Measurements from ENCODE around the gene SLC37A3. TPM values are rescaled to one million over a fixed set of nuclear protein-coding genes. Genes with fewer than 3 reads are reported as not detected.
A peak's percentile ranks its signal among the peaks of the same experiment; 100 is the strongest.

Gene SLC37A3
- total RNA-seq, 1 donor from 2014 or later: 72.7 TPM

DNA sequence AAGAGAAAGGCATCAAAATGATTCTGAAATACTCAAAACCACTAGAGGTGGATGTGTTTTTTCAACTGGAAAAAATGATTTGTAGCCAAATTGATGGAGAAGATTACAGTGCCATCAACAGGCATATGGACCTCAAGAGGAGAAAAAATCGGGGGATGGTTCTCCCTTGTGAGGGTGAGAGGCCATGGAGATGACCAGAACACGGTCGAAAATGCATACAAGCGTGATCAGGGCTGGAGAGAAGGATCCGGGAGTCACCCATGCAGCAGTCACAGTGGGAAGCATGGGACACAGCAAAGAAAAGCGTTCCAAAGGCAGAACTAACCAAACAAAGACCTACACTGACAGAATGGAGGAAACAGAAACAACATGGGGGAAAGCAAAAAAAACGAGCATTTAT lies 80.3 kb downstream of the SLC37A3 start:
- TF ChIP-seq, protein P1, sequence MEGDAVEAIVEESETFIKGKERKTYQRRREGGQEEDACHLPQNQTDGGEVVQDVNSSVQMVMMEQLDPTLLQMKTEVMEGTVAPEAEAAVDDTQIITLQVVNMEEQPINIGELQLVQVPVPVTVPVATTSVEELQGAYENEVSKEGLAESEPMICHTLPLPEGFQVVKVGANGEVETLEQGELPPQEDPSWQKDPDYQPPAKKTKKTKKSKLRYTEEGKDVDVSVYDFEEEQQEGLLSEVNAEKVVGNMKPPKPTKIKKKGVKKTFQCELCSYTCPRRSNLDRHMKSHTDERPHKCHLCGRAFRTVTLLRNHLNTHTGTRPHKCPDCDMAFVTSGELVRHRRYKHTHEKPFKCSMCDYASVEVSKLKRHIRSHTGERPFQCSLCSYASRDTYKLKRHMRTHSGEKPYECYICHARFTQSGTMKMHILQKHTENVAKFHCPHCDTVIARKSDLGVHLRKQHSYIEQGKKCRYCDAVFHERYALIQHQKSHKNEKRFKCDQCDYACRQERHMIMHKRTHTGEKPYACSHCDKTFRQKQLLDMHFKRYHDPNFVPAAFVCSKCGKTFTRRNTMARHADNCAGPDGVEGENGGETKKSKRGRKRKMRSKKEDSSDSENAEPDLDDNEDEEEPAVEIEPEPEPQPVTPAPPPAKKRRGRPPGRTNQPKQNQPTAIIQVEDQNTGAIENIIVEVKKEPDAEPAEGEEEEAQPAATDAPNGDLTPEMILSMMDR (IDR thresholded peaks at IDR 0.05): no peak
- no peak for DNase-seq (ENCODE audit: extremely low spot score, unreplicated experiment)
- H3K27ac Mint-ChIP-seq (ENCODE audit: unreplicated experiment): no peak overlapping the region
- peaks cover 6% of the 10 kb centered on the region for H3K9me3 Mint-ChIP-seq (ENCODE audit: unreplicated experiment)
- no peak overlapping the region for H3K4me3 Mint-ChIP-seq (ENCODE audit: unreplicated experiment)
- no peaks in the 10 kb centered on the region for H3K27me3 Mint-ChIP-seq (ENCODE audit: unreplicated experiment)
- H3K36me3 Mint-ChIP-seq (ENCODE audit: unreplicated experiment): no peaks in the 10 kb centered on the region
- peaks cover 18% of the 10 kb centered on the region for H3K4me1 Mint-ChIP-seq (ENCODE audit: unreplicated experiment)

DNA sequence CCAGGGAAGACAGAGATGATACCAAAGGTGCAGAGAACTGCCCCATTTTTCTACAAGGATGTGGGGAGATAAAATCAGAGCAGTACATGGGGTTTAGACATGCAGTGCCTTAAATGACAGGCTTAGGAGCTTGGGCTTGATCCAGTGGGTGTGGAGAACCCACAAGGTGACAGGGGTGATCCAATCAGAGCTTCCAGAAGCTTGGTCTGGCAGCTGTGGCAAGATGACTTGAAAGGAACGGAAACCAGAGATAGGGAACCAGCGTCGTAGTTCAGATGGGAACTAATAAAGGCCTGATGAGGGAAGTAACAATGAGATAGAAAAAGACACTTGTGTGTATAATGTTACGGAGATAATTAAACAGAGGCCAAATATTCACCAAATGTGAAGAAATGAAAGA lies 80.7 kb downstream of the SLC37A3 start:
- H3K27me3 Mint-ChIP-seq (ENCODE audit: unreplicated experiment): no peaks in the 10 kb centered on the region
- H3K36me3 Mint-ChIP-seq (ENCODE audit: unreplicated experiment): peaks cover 2% of the 10 kb centered on the region

DNA sequence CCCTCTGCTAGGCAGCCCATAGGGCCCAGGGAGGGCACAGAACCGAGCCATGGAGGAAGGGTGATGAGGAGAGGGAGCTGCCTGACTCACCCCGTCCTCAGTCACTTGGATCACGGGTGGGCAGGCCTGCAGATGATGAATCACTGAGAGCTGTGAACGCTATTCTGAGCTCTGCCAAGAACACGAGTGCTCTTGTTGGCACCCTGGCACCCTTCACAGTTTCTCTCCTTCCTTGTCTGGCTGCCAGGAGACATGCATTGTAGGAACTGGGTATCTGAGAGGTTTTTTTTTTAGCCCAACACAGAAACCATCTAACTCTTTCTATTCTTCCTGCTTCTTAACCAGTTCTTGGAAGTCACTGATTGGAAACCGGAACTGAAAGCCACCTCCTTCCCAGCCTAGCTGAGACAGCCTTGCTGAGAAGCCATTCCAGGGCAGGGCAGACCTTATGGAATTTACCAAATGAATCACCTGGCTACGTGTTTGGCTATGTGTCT lies 82.1 kb downstream of the SLC37A3 start:
- TF ChIP-seq, protein P1 (IDR thresholded peaks at IDR 0.05): no peak
- Mint-ChIP-seq H3K27ac (ENCODE audit: unreplicated experiment) (peak overlapping the region; percentile 24), H3K36me3 (ENCODE audit: unreplicated experiment) (peaks cover 9% of the 10 kb centered on the region), H3K4me3 (ENCODE audit: unreplicated experiment) (peak overlapping the region; percentile 19), H3K9me3 (ENCODE audit: unreplicated experiment) (peaks cover 20% of the 10 kb centered on the region), H3K27me3 (ENCODE audit: unreplicated experiment) (no peaks in the 10 kb centered on the region), H3K4me1 (ENCODE audit: unreplicated experiment) (peaks cover 18% of the 10 kb centered on the region)
- DNase-seq (ENCODE audit: extremely low spot score, unreplicated experiment): no peak

More for the DNA sequence above, 80.7 kb downstream of the SLC37A3 start:
- H3K9me3 Mint-ChIP-seq (ENCODE audit: unreplicated experiment): peaks cover 10% of the 10 kb centered on the region
- DNase-seq (ENCODE audit: extremely low spot score, unreplicated experiment): no peak
- no peak overlapping the region for H3K4me3 Mint-ChIP-seq (ENCODE audit: unreplicated experiment)
- peaks cover 18% of the 10 kb centered on the region for H3K4me1 Mint-ChIP-seq (ENCODE audit: unreplicated experiment)
- H3K27ac Mint-ChIP-seq (ENCODE audit: unreplicated experiment): no peak overlapping the region
- TF ChIP-seq, protein P1 (IDR thresholded peaks at IDR 0.05): no peak

DNA sequence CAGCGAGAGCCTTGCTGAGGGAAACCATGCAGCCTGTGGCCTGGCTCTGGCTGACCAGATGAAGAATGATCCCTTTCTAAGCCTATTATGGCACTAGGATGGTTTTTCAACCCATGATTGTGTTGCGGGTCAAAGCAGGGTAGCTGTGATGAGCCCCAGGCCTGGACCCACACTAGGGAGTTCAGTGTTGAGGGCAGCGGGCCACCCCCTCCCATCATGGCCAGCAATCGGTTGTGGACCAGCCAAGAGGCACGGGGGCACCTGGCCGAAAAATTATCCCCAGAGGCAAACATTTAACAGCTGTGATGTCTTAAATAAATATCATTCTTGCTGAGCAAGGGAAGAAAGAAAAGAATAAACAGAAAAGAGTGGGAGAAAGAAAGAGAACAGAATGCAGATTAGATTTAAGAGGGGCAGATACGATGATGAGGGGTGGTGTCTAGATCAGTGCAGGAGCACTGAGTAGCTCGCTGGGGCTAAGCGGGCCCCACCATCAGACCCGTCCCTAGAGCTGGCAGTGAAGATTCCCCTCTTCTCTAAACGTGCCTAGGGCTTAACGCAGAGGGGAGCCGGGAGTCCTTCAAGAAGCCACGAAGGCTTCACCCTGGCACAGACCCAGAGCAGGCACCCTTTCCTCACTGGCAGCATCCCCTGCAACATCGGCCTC lies 82.7 kb downstream of the SLC37A3 start:
- Mint-ChIP-seq H3K27me3 (ENCODE audit: unreplicated experiment) (no peaks in the 10 kb centered on the region), H3K36me3 (ENCODE audit: unreplicated experiment) (peaks cover 9% of the 10 kb centered on the region), H3K4me3 (ENCODE audit: unreplicated experiment) (no peak overlapping the region), H3K9me3 (ENCODE audit: unreplicated experiment) (peaks cover 20% of the 10 kb centered on the region), H3K4me1 (ENCODE audit: unreplicated experiment) (peaks cover 20% of the 10 kb centered on the region), H3K27ac (ENCODE audit: unreplicated experiment) (peak overlapping the region; percentile 24)
- TF ChIP-seq, protein P1 (IDR thresholded peaks at IDR 0.05): no peak
- DNase-seq (ENCODE audit: extremely low spot score, unreplicated experiment): no peak

DNA sequence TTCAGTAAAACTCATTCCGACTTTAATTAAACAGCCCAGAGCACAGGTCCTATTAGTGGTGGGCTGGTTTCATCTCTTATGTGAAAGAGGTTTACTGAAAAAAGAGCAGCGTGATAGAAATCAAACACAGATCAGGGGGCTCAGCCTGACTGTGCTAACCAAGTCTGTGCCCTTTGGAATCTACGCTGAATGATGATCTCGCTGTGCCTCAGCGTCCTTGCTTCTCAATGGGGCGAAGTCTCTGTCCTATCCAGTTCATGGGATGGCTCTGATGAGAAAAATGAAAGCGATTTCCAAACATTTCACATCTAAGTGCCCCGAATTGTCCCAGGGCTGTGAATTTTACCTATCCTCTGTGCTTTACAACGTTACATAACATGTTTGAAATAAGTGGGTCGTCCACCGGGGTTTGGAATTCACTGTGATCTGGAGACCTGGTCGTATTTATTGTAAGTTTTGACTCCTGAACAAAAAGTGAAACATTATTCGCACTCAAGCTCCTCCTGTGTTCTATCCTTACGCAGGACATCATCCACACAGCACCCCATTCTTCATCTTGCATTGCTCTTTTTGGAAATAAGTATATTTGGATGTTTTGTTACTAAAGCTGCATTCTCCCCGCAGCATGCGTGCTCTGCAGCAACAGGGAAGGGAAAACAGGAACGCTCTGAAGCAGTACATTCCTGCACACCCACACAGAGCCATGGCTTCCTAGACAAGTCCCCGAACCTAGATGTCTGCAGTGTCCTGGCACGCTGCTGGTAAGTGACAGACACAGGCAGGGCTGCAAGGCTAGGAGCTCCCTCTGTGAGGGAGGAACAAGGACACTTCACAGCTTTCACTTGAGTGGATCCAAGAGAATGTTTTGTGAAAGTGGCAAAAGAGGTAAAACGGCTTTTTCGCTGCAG lies 83.5 kb downstream of the SLC37A3 start:
- peaks cover 27% of the 10 kb centered on the region for H3K4me1 Mint-ChIP-seq (ENCODE audit: unreplicated experiment)
- peaks cover 9% of the 10 kb centered on the region for H3K36me3 Mint-ChIP-seq (ENCODE audit: unreplicated experiment)
- no peak overlapping the region for H3K4me3 Mint-ChIP-seq (ENCODE audit: unreplicated experiment)
- H3K27ac Mint-ChIP-seq (ENCODE audit: unreplicated experiment): no peak overlapping the region
- peaks cover 20% of the 10 kb centered on the region for H3K9me3 Mint-ChIP-seq (ENCODE audit: unreplicated experiment)
- DNase-seq (ENCODE audit: extremely low spot score, unreplicated experiment): no peak
- TF ChIP-seq, protein P1 (IDR thresholded peaks at IDR 0.05): no peak
- H3K27me3 Mint-ChIP-seq (ENCODE audit: unreplicated experiment): no peaks in the 10 kb centered on the region
